K562 (cell line): ENCODE results near the gene SLC6A8. TPM values are rescaled to one million over a fixed set of nuclear protein-coding genes. Genes with fewer than 3 reads are reported as not detected.

ENCODE experiments used
- ATAC-seq: fragments of 200-7000 bp; cut with Tn5 transposase; 3 replicates; pipeline ENCODE4 v1.9.1; 2020; ENCODE audit warnings: moderate library complexity
- BruUV-seq: library from RNA; stranded (reverse); fragments of 400-500 nt; replicated peaks from 2 replicates; lab custom pipeline; 2021; lab: Mats Ljungman, UMichigan
- CTCF ChIA-PET: fragments of 300-600 bp; formaldehyde crosslinking; extraction: SDS; loops from one replicate; lab custom pipeline; 2021; ENCODE audit warnings: low intra/inter-chr PET ratio; lab: Yijun Ruan, JAX
- POLR2A ChIA-PET: fragments of 300-600, 350-650 bp; sonication (Branson Sonifier 250); formaldehyde crosslinking; extraction: SDS; loops from one replicate; lab custom pipeline; 2021; ENCODE audit warnings: antibody characterized with exemption, inconsistent platforms; lab: Yijun Ruan, JAX
- DNase-seq, 4 experiments: peaks; one replicate each; pipeline versions ENCODE4 v3.0.0 to v3.0.0-alpha.2; 2011 to 2018; ENCODE audit warnings: low spot score in 3 of 4, mixed read lengths in 3 of 4; ENCODE audit errors: extremely low read depth in 1 of 4
- FAIRE-seq: peaks from 2 replicates; lab custom pipeline; 2011; peaks lifted over from hg19 to GRCh38; lab: Jason Lieb, UNC
- H2AFZ ChIP-seq: 2 replicates; pipeline ENCODE4 v1.6.0; 2011; ENCODE audit warnings: low read depth, low read length, control low read depth, inconsistent platforms
- H3K27ac ChIP-seq: fragments of 200-600 bp; 3 replicates; pipeline ENCODE4 v1.8.0; 2011; ENCODE audit warnings: low read depth, mild to moderate bottlenecking, control low read depth, inconsistent platforms, low read length, moderate library complexity, mixed read lengths; ENCODE audit errors: extremely low read depth
- H3K27me3 ChIP-seq, 2 experiments: fragments of 300-600 bp in 1 of 2; 2 replicates in 1 of 2; 3 replicates in 1 of 2; pipeline versions ENCODE4 v1.6.0 to v1.8.0; 2011; ENCODE audit warnings: inconsistent platforms in 2 of 2, low read length in 2 of 2, mild to moderate bottlenecking in 1 of 2, mixed read lengths in 1 of 2, moderate library complexity in 1 of 2; ENCODE audit not compliant: control insufficient read depth in 2 of 2, insufficient read depth in 2 of 2
- H3K36me3 ChIP-seq: fragments of 300-600 bp; 3 replicates; pipeline ENCODE4 v1.8.0; 2011; ENCODE audit warnings: mild to moderate bottlenecking, low read length, inconsistent platforms; ENCODE audit not compliant: control insufficient read depth, insufficient read depth
- H3K4me1 ChIP-seq, 2 experiments: fragments of 200-600 bp in 1 of 2; replicated peaks in 1 of 2; 2 replicates in 1 of 2; 3 replicates in 1 of 2; pipeline versions ENCODE4 v1.5.1 to v1.8.0; 2011; ENCODE audit warnings: inconsistent platforms in 2 of 2, low read length in 2 of 2, mild to moderate bottlenecking in 1 of 2, mixed read lengths in 1 of 2, moderate library complexity in 1 of 2; ENCODE audit not compliant: control insufficient read depth in 2 of 2, insufficient read depth in 2 of 2
- H3K4me2 ChIP-seq: 2 replicates; pipeline ENCODE4 v1.6.1; 2011; ENCODE audit warnings: low read length, control low read depth, inconsistent platforms, mixed read lengths; ENCODE audit not compliant: insufficient read depth
- H3K4me3 ChIP-seq: fragments of 200-600 bp; sonication (generic), shearing (Covaris generic); 2 replicates; pipeline ENCODE4 v1.5.1; 2016; ENCODE audit warnings: control low read depth, inconsistent platforms
- H3K79me2 ChIP-seq: fragments of 200-600 bp; 3 replicates; pipeline ENCODE4 v1.8.0; 2011; ENCODE audit warnings: low read length, inconsistent platforms; ENCODE audit not compliant: control insufficient read depth, insufficient read depth
- H3K9ac ChIP-seq, 2 experiments: 2 replicates each; pipeline versions ENCODE4 v1.6.0 to v1.6.1; 2011; ENCODE audit warnings: low read depth in 2 of 2, low read length in 2 of 2, control low read depth in 1 of 2, inconsistent platforms in 1 of 2, mild to moderate bottlenecking in 1 of 2, mixed read lengths in 1 of 2; ENCODE audit not compliant: insufficient read depth in 1 of 2
- H3K9me1 ChIP-seq: one replicate; pipeline ENCODE4 v1.6.0; 2011; ENCODE audit warnings: inconsistent platforms, mild to moderate bottlenecking, low read length, moderate library complexity; ENCODE audit not compliant: control insufficient read depth, insufficient read depth
- H3K9me3 ChIP-seq: replicated peaks from 2 replicates; pipeline ENCODE4 v1.5.1; 2011; ENCODE audit warnings: low read depth, low read length, inconsistent platforms; ENCODE audit not compliant: control insufficient read depth, insufficient read depth
- H4K20me1 ChIP-seq: replicated peaks from 2 replicates; pipeline ENCODE4 v1.6.1; 2011; ENCODE audit warnings: low read length, inconsistent platforms, mixed read lengths; ENCODE audit not compliant: control insufficient read depth, insufficient read depth
- BCOR ChIP-seq: fragments of 450-650 bp; IDR thresholded peaks from 2 replicates; pipeline ENCODE4 v1.6.1; 2016
- DNMT1 ChIP-seq: fragments of 450-650 bp; IDR thresholded peaks from 2 replicates; pipeline ENCODE4 v1.6.1; 2016; ENCODE audit warnings: antibody characterized with exemption, mild to moderate bottlenecking
- E2F5 ChIP-seq: sonication (generic); formaldehyde crosslinking; IDR thresholded peaks from 2 replicates; pipeline ENCODE4 v1.8.0; 2022; ENCODE audit warnings: mild to moderate bottlenecking, missing genetic modification reagents
- HIVEP1 ChIP-seq: fragments of 250-450 bp; sonication (Bioruptor Pico); IDR thresholded peaks from 2 replicates; pipeline ENCODE4 v1.4.0; 2020; ENCODE audit warnings: mild to moderate bottlenecking
- KDM2B ChIP-seq: fragments of 250-450 bp; sonication (Bioruptor Pico); IDR thresholded peaks from 2 replicates; pipeline ENCODE4 v1.8.0; 2021; ENCODE audit warnings: mild to moderate bottlenecking, moderate library complexity
- PATZ1 ChIP-seq: fragments of 250-450 bp; sonication (Bioruptor Pico); IDR thresholded peaks from 2 replicates; pipeline ENCODE4 v1.5.0; 2020; ENCODE audit warnings: mild to moderate bottlenecking, borderline replicate concordance
- PHF20 ChIP-seq: fragments of 450-650 bp; IDR thresholded peaks from 2 replicates; pipeline ENCODE4 v1.6.1; 2018; ENCODE audit not compliant: partially characterized antibody
- RBM22 ChIP-seq: fragments of 200-400 bp; formaldehyde crosslinking; IDR thresholded peaks from 2 replicates; pipeline ENCODE4 v1.6.1; 2018; ENCODE audit warnings: low read length, low read depth; ENCODE audit not compliant: poor library complexity, severe bottlenecking
- XRCC4 ChIP-seq: IDR thresholded peaks from one replicate; pipeline ENCODE4 v1.6.1; 2011; ENCODE audit not compliant: insufficient read depth, insufficient read length; ENCODE audit errors: extremely low read depth
- ZFP36 ChIP-seq: fragments of 150-350 bp; IDR thresholded peaks from 2 replicates; pipeline ENCODE4 v1.6.1; 2018; ENCODE audit warnings: low read length, low read depth; ENCODE audit not compliant: partially characterized antibody
- ZNF449 ChIP-seq: fragments of 250-450 bp; sonication (Bioruptor Pico); IDR thresholded peaks from 2 replicates; pipeline ENCODE4 v1.8.0; 2022; ENCODE audit warnings: moderate library complexity, mild to moderate bottlenecking, inconsistent platforms
- WGBS: fragments of 100-300 bp; shearing (Covaris generic); methylation state at CpG from one replicate; pipeline ENCODE4 v1.1.6; 2016; ENCODE audit warnings: low coverage, mixed read lengths; ENCODE audit not compliant: insufficient coverage; ENCODE audit errors: missing lambda C conversion rate; 5-methylcytosine and 5-hydroxymethylcytosine counted together
- in situ Hi-C: fragments of 300-500 bp; cut with MboI; formaldehyde crosslinking; loops from 4 replicates; pipeline ENCODE4 v1.15.0; 2018; ENCODE audit warnings: inconsistent platforms, mixed read lengths
- intact Hi-C: fragments of 100-400 bp; cut with micrococcal nuclease; formaldehyde crosslinking; loops from 2 replicates; pipeline ENCODE4 v1.14.2; 2022
- polyA plus RNA-seq, 8 experiments: library from polyadenylated mRNA; depleted of rRNA in 4 of 8; stranded (reverse) in 5 of 8; unstranded in 3 of 8; fragments of >200 nt; fragmentation: Nextera tagmentation in 2 of 8; fragmentation: Illumina TruSeq in 1 of 8; extraction: Ambion mirVana in 2 of 8; extraction: Trizol in 1 of 8; gene quantifications; 2 replicates each; pipeline versions ENCODE4 v1.2.1 to v1.2.3, GENCODE V29; 2011 to 2014; ENCODE audit warnings: inconsistent platforms in 1 of 8, missing spikeins in 1 of 8
- total RNA-seq, 7 experiments: library from RNA; depleted of rRNA in 6 of 7; stranded (reverse); fragments of >200 nt in 6 of 7; fragmentation: Illumina TruSeq in 2 of 7; extraction: Trizol in 2 of 7; gene quantifications; 2 replicates each; pipeline versions ENCODE4 v1.2.1 to v1.2.3, GENCODE V29; 2011 to 2021; ENCODE audit warnings: low replicate concordance in 1 of 7

Gene SLC6A8
- total and polyA plus RNA-seq, 9 of the 15 experiments (the other 6 are each of a cell fraction or from before 2014, with no cell fraction given): 0.68 to 144 (median 34.3) TPM

GRCh38 chrX:153717445-153717844 lies 29.7 kb downstream of the SLC6A8 start:
- in situ Hi-C loops: no loop called here
- Histone ChIP-seq H3K27ac (no peak overlapping the region), H3K36me3 (peaks cover 85% of the 10 kb centered on the region), H4K20me1 (no peaks in the 10 kb centered on the region), H3K79me2 (peaks cover 34% of the 10 kb centered on the region), H2AFZ (no peak overlapping the region), H3K9ac (no peak overlapping the region), H3K4me3 (no peak overlapping the region), H3K4me2 (no peak overlapping the region), H3K9me3 (no peaks in the 10 kb centered on the region), H3K27me3 (no peaks in the 10 kb centered on the region), H3K4me1 (peaks cover 1 to 7% of the 10 kb centered on the region in 2 experiments; a peak in 4 of 5 replicates), H3K9me1 (no peaks in the 10 kb centered on the region)
- no peak for ATAC-seq
- WGBS: 91% methylated on average over 9 of the region's 9 CpGs
- no peak for DNase-seq
- no TSS peak for BruUV-seq
- intact Hi-C loops: no loop called here
- POLR2A ChIA-PET: no interaction called here
- CTCF ChIA-PET: interaction anchor here (0.7 kb wide), 1 partner anchor 1368 kb away, joined by 3 read pairs; no protein-coding TSS in a partner anchor
- no peak for FAIRE-seq
- TF ChIP-seq HIVEP1 (CRISPR knock-in tag) (no peak), PATZ1 (CRISPR knock-in tag) (no peak), ZNF449 (CRISPR knock-in tag) (no peak), BCOR (no peak), PHF20 (no peak), ZFP36 (no peak), E2F5 (CRISPR knock-in tag) (no peak), KDM2B (CRISPR knock-in tag) (no peak), DNMT1 (no peak), RBM22 (no peak), XRCC4 (no peak)
